HCT116 (cell line): Measurements from ENCODE around the gene SEL1L3. TPM values are rescaled to one million over a fixed set of nuclear protein-coding genes. Genes with fewer than 3 reads are reported as not detected.

ENCODE experiments used
- ATAC-seq: fragments of 200-7000 bp; cut with Tn5 transposase; 2 replicates; pipeline ENCODE4 v1.9.1; 2020; ENCODE audit warnings: mild to moderate bottlenecking, moderate library complexity
- BruUV-seq: library from RNA; stranded (reverse); fragments of 400-500 nt; replicated peaks from 2 replicates; lab custom pipeline; 2021; lab: Mats Ljungman, UMichigan
- CTCF ChIA-PET: fragments of 300-600 bp; sonication (Branson Sonifier 250); formaldehyde crosslinking; loops from one replicate; lab custom pipeline; 2021; ENCODE audit warnings: antibody characterized with exemption; lab: Charles Lee
- POLR2A ChIA-PET: fragments of 300-600, 350-600 bp; sonication (Branson Sonifier 250); formaldehyde crosslinking; loops from one replicate; lab custom pipeline; 2021; ENCODE audit warnings: antibody characterized with exemption; lab: Charles Lee
- RAD21 ChIA-PET, 2 experiments: fragments of 300-600 bp; sonication (Branson Sonifier 250); formaldehyde crosslinking; loops; one replicate each; lab custom pipeline; 2023; ENCODE audit warnings: low total read pairs in 2 of 2; ENCODE audit not compliant: uncharacterized antibody in 2 of 2, unreplicated experiment in 2 of 2, low non-redundant PET in 1 of 2; lab: Charles Lee
- DNase-seq: peaks from one replicate; pipeline ENCODE4 v3.0.0-alpha.2; 2010; ENCODE audit warnings: low read depth, low spot score
- H2AFZ ChIP-seq: fragments of 200-600 bp; shearing (Covaris generic), sonication (generic); 2 replicates; pipeline ENCODE4 v1.6.1; 2017; ENCODE audit warnings: low read depth, mixed run types, mixed read lengths, antibody characterized with exemption, low read length; ENCODE audit not compliant: poor library complexity, severe bottlenecking
- H3K27ac ChIP-seq: 2 replicates; pipeline ENCODE4 v1.5.1; 2012; ENCODE audit warnings: low read depth, low read length
- H3K27me3 ChIP-seq: fragments of 200-600 bp; sonication (generic); 2 replicates; pipeline ENCODE4 v1.6.1; 2016; ENCODE audit warnings: mixed run types, low read length, mixed read lengths; ENCODE audit not compliant: insufficient read depth
- H3K36me3 ChIP-seq, 2 experiments: fragments of 200-500 bp in 1 of 2; fragments of 200-600 bp in 1 of 2; sonication (Bioruptor generic) in 1 of 2; sonication (generic) in 1 of 2; 2 replicates each; pipeline versions ENCODE4 v1.5.1 to v1.6.1; 2014 to 2016; ENCODE audit warnings: low read length in 2 of 2, inconsistent platforms in 1 of 2, mixed read lengths in 1 of 2, mixed run types in 1 of 2; ENCODE audit not compliant: insufficient read depth in 2 of 2, control insufficient read depth in 1 of 2
- H3K4me1 ChIP-seq, 2 experiments: fragments of 200-600 bp in 1 of 2; sonication (generic) in 1 of 2; 2 replicates each; pipeline versions ENCODE4 v1.5.1 to v1.6.1; 2012 to 2017; ENCODE audit warnings: low read length in 2 of 2, inconsistent platforms in 1 of 2, mild to moderate bottlenecking in 1 of 2, mixed read lengths in 1 of 2, mixed run types in 1 of 2, moderate library complexity in 1 of 2; ENCODE audit not compliant: insufficient read depth in 2 of 2, control insufficient read depth in 1 of 2
- H3K4me2 ChIP-seq: fragments of 200-600 bp; sonication (generic); 2 replicates; pipeline ENCODE4 v1.6.1; 2017; ENCODE audit warnings: mixed run types, low read length, mixed read lengths
- H3K4me3 ChIP-seq, 2 experiments: fragments of 200-600 bp in 1 of 2; sonication (generic) in 1 of 2; replicated peaks in 1 of 2; 2 replicates each; pipeline ENCODE4 v1.5.1; 2011 to 2016; ENCODE audit warnings: low read length in 2 of 2, control low read depth in 1 of 2, low read depth in 1 of 2, mild to moderate bottlenecking in 1 of 2, mixed read lengths in 1 of 2, mixed run types in 1 of 2
- H3K79me2 ChIP-seq: fragments of 200-600 bp; sonication (generic); 2 replicates; pipeline ENCODE4 v1.6.1; 2017; ENCODE audit warnings: mild to moderate bottlenecking, mixed run types, low read length, moderate library complexity, mixed read lengths; ENCODE audit not compliant: insufficient read depth
- H3K9ac ChIP-seq: fragments of 200-600 bp; sonication (generic); 2 replicates; pipeline ENCODE4 v1.6.1; 2016; ENCODE audit warnings: low read length, mixed read lengths
- H3K9me2 ChIP-seq: fragments of 200-600 bp; sonication (generic), shearing (Covaris generic); 2 replicates; pipeline ENCODE4 v1.6.1; 2017; ENCODE audit warnings: mixed run types, mild to moderate bottlenecking, moderate library complexity; ENCODE audit not compliant: insufficient read depth
- H3K9me3 ChIP-seq, 2 experiments: fragments of 200-500 bp in 1 of 2; fragments of 200-600 bp in 1 of 2; sonication (Bioruptor generic) in 1 of 2; sonication (generic) in 1 of 2; 2 replicates each; pipeline ENCODE4 v1.6.1; 2014 to 2017; ENCODE audit warnings: low read length in 2 of 2, mixed read lengths in 2 of 2, inconsistent platforms in 1 of 2, low read depth in 1 of 2, mild to moderate bottlenecking in 1 of 2, mixed run types in 1 of 2, moderate library complexity in 1 of 2; ENCODE audit not compliant: control insufficient read depth in 1 of 2, insufficient read depth in 1 of 2
- H4K20me1 ChIP-seq: fragments of 200-600 bp; sonication (generic), shearing (Covaris generic); 2 replicates; pipeline ENCODE4 v1.6.1; 2017; ENCODE audit warnings: mixed run types, mild to moderate bottlenecking, moderate library complexity; ENCODE audit not compliant: insufficient read depth
- CTCF ChIP-seq, 3 experiments: fragments of 200-600 bp in 1 of 3; sonication (generic) in 1 of 3; IDR thresholded peaks in 2 of 3; conservative IDR thresholded peaks in 1 of 3; 2 replicates each; pipeline ENCODE4 v1.5.1; 2012 to 2017; ENCODE audit warnings: low read depth in 2 of 3, low read length in 2 of 3, antibody characterized with exemption in 1 of 3, borderline replicate concordance in 1 of 3, control low read depth in 1 of 3, mild to moderate bottlenecking in 1 of 3, mixed read lengths in 1 of 3, mixed run types in 1 of 3, moderate library complexity in 1 of 3; ENCODE audit not compliant: insufficient read depth in 1 of 3
- EGR1 ChIP-seq: IDR thresholded peaks from 2 replicates; pipeline ENCODE4 v1.6.1; 2012; ENCODE audit warnings: low read depth
- ELF1 ChIP-seq: IDR thresholded peaks from 2 replicates; pipeline ENCODE4 v1.6.1; 2012; ENCODE audit warnings: low read depth, borderline replicate concordance
- EZH2phosphoT487 ChIP-seq: fragments of 200-600 bp; IDR thresholded peaks from 2 replicates; pipeline ENCODE4 v1.6.1; 2018; ENCODE audit warnings: antibody characterized with exemption, borderline replicate concordance
- POLR2A ChIP-seq: IDR thresholded peaks from 2 replicates; pipeline ENCODE4 v1.7.0; 2011; ENCODE audit warnings: borderline replicate concordance; ENCODE audit not compliant: insufficient read depth, insufficient read length; ENCODE audit errors: extremely low read depth
- POLR2AphosphoS5 ChIP-seq: IDR thresholded peaks from 2 replicates; pipeline ENCODE4 v1.6.1; 2011; ENCODE audit warnings: mild to moderate bottlenecking, low read depth, low read length, moderate library complexity
- TCF7L2 ChIP-seq: IDR thresholded peaks from 2 replicates; pipeline ENCODE4 v1.7.0; 2011; ENCODE audit warnings: borderline replicate concordance, inconsistent platforms; ENCODE audit not compliant: insufficient read depth, insufficient read length; ENCODE audit errors: extremely low read depth
- YY1 ChIP-seq: IDR thresholded peaks from 2 replicates; pipeline ENCODE4 v1.6.1; 2011; ENCODE audit warnings: low read length, low read depth, moderate library complexity, mild to moderate bottlenecking; ENCODE audit not compliant: insufficient replicate concordance; ENCODE audit errors: extremely low read depth
- ZBTB33 ChIP-seq: IDR thresholded peaks from 2 replicates; pipeline ENCODE4 v1.6.1; 2011; ENCODE audit warnings: mild to moderate bottlenecking, low read length, moderate library complexity; ENCODE audit not compliant: insufficient replicate concordance; ENCODE audit errors: extremely low read depth
- ZFX ChIP-seq: fragments of 450-650 bp; IDR thresholded peaks from 2 replicates; pipeline ENCODE4 v1.6.1; 2017
- intact Hi-C: fragments of 100-400 bp; cut with micrococcal nuclease; formaldehyde crosslinking; loops from 2 replicates; pipeline ENCODE4 v1.10.0; 2022
- total RNA-seq: library from RNA; stranded (reverse); gene quantifications from one replicate; pipeline ENCODE4 v1.2.1, GENCODE V29; 2021; ENCODE audit not compliant: unreplicated experiment

The SEL1L3 gene
- total RNA-seq, 1 experiment from 2014 or later = 45.0 TPM

- TF ChIP-seq ZBTB33 = no peak
Measured at GRCh38 chr4:25837107-25837506, 25.7 kb downstream of the SEL1L3 start (continued).

GRCh38 chr4:25835384-25835783, 27.4 kb downstream of the SEL1L3 start:
- Histone ChIP-seq H3K27ac (no peak overlapping the region), H3K4me2 (no peak overlapping the region), H3K9me2 (no peaks in the 10 kb centered on the region), H3K36me3 (no peaks in the 10 kb centered on the region; a peak in 1 of 4 replicates), H3K79me2 (peaks cover 6% of the 10 kb centered on the region; the same call in 1 of the 2 replicates), H3K9ac (no peak overlapping the region), H3K4me3 (no peak overlapping the region), H3K4me1 (no peaks in the 10 kb centered on the region), H2AFZ (no peak overlapping the region), H3K9me3 (no peaks in the 10 kb centered on the region), H4K20me1 (no peaks in the 10 kb centered on the region; the same call in 1 of the 2 replicates), H3K27me3 (no peaks in the 10 kb centered on the region)
- BruUV-seq = no TSS peak
- ChIA-PET RAD21 (no interaction called here), POLR2A (no interaction called here), CTCF (no interaction called here)
- intact Hi-C loops = no loop called here
- ATAC-seq = no peak
- no peak for DNase-seq
- TF ChIP-seq EZH2phosphoT487 = no peak

DNA sequence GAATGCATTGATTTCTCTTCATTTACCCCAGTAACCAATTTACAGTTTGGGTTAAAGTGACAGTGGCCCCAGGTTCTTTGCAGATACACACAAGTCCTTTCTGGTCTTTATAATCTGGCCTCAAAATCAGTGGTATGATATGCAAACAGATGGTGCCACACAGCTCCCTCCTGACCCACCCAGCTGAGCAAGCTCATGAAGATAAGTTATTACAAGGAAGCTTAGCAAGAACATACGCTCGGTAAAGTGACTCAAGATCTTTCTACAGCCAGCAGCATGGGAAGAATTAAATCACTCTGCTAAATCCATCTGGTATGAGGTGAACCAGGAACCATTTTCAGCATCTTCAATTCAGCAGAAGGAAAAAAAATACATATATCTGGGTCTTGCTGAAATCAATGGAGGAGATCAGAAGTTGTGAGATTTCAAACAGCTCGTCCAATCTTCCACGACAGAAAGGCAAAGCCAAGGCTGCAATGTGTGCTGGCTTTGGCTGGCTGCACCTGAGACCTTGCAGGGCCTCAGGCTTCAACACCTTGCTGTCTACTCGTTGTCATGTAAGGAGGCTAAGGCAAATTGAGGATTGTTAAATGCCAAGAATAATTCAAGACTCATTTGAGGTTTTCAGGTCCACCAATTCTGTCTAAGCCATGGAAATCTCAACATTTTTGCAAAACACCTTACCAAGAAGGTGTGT, 28.2 kb downstream of the SEL1L3 start:
- Histone ChIP-seq H4K20me1 (no peaks in the 10 kb centered on the region; the same call in 1 of the 2 replicates), H2AFZ (no peak overlapping the region), H3K9me3 (no peaks in the 10 kb centered on the region), H3K4me3 (no peak overlapping the region), H3K9me2 (no peaks in the 10 kb centered on the region), H3K4me2 (no peak overlapping the region), H3K4me1 (no peaks in the 10 kb centered on the region), H3K36me3 (no peaks in the 10 kb centered on the region; a peak in 2 of 4 replicates), H3K27me3 (no peaks in the 10 kb centered on the region), H3K27ac (no peak overlapping the region), H3K79me2 (peaks cover 6% of the 10 kb centered on the region; the same call in 1 of the 2 replicates), H3K9ac (no peak overlapping the region)
- RAD21 ChIA-PET = no interaction called here
- intact Hi-C loops = no loop called here
- ATAC-seq (no peak), DNase-seq (no peak)
- no TSS peak for BruUV-seq
- POLR2A ChIA-PET = no interaction called here
- CTCF ChIA-PET = interaction anchor here (1.2 kb wide), 1 partner anchor 43 kb away, joined by 3 read pairs; no protein-coding TSS in a partner anchor
- no peak for TF ChIP-seq ELF1
- no peak for TF ChIP-seq EGR1
- no peak for TF ChIP-seq ZFX
- no peak for TF ChIP-seq CTCF (IDR thresholded peaks at IDR 0.05 in 2 of 3, conservative IDR thresholded peaks at IDR 0.05 in 1 of 3; ENCODE audit: borderline replicate concordance in 1 of 3, insufficient read depth in 1 of 3, low read depth in 2 of 3, low read length in 2 of 3)
- TF ChIP-seq YY1 = no peak
- no peak for TF ChIP-seq POLR2AphosphoS5
- TF ChIP-seq EZH2phosphoT487 = no peak
- no peak for TF ChIP-seq TCF7L2
- TF ChIP-seq POLR2A = no peak
